Activated CD4-positive, CD25-positive, alpha-beta regulatory T cell treated with anti-CD3 and anti-CD28 coated beads, Interleukin-2, amount 50 U/mL, for 16 hours (primary cell): ENCODE measurements around the gene FIBIN.

Experiments
- DNase-seq: peaks from one replicate; pipeline ENCODE4 v3.0.0-alpha.2; 2020; ENCODE audit warnings: low read depth, low spot score

Gene FIBIN

GRCh38 chr11:27022659-27023251 is 28.8 kb downstream of the FIBIN start:
- no peak for DNase-seq

DNA sequence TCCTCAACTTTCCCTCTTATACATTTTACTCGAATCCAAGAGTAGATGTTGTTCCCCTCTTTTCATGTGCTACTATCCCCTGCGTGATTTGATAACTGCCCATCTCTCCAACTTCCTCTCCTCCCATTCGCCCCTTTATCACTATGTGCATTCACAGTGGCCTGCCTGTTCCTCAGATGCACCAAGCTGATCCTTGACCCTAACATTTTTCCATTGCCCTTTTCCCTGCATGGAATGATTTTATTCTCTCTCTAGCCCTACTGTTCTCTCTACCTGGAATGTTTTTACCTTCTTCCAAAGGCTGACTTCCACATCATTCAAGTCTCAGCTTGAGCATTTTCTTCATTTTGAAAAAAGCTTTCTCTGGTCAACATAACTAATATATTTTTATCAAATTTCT is 31.0 kb downstream of the FIBIN start:
- no peak for DNase-seq

DNA sequence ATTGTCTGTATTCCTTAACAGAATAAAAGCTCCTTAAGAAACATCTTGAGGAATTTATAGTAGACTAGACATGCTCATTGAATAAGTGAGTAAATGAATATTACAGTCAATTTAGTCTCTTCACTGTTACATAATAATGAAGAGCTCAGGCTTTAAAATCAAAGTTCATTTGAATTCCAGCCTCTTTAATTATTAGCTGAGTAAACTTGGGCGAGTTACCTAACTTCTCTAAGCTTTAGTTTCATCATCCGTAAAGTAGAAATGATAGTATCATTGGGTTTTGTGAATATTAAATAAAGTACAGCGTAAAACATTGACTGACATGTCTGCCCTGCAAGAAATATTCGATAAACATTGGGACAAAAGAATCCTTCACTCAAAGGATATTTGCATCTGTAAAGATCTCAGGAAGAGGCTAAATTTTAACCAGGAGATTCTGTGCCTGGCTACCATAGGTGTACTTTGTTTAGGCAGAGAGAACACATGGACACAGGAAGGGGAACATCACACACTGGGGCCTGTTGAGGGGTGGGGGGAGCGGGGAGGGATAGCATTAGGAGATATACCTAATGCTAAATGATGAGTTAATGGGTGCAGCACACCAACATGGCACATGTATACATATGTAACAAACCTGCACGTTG is 31.5 kb downstream of the FIBIN start:
- no peak for DNase-seq

DNA sequence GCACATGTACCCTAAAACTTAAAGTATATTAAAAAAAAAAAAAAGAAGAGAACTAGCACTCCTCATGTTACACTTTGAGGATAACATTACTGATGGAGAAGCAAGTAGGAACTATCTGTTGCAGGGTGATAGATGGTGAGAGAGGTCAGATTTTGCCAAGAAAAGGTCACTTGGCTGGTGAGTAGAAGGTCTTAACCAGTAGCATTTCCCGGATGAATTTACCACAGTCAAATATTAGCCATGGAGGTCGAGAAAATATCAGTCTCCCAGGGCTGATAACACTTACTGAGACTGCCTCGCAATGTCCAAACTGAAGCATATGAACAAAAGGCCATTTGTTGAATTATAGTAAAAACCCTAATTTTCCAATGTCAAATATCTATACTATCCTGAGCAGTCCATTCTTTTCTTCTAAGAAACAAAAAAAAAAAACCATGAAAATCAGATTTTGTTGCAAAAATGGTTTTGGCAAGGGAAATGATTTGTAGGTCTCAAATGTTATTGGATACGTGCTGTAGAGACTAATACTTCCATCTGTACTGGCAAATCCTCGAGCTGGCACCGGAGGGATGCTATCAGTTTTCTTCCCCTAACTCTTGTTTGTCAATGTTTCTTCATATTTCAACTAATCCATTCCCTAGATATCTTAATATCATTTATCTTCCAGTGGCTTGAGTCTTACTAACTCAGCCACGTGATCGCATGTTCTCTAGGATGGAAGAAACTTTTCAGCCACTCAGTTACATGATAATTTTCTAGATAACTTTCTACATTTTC is 32.2 kb downstream of the FIBIN start:
- DNase-seq = no peak

DNA sequence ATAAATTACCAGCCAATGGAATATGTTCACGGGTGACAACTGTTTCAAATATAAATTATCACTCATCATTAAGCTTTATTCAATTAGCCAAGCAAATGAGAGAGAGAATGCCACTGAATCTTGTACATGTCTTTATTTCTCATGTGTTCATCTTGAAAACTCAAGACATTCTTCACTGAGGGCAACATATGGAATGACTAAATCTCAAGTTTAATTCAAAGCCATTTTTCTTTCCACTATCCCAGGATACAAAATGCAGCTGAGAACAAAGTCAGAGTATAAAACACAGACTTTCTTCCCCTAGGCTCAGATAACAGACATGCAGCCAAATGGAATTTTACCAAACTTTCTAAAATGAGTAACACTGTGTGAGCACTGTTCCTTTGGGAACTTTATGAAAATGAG is 34.7 kb downstream of the FIBIN start:
- DNase-seq = no peak

DNA sequence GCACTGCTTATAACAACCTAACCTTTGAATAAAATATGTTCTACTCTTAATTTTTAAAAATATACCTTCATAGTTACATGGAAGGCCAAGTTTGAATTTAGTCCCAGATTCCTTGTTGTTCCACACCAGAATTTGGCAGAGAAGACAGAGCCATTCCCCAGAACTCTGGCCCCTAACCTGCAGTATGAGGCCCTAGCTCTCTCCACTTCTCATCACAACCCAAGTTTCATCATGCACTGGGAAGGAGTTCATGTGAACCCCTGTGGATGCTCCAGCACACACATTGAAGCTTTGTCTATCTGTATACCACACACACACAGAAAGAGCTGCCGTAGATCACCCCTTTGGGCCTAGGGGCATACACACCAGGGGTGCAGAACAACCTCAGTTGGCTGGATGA is 36.1 kb downstream of the FIBIN start:
- DNase-seq = no peak

DNA sequence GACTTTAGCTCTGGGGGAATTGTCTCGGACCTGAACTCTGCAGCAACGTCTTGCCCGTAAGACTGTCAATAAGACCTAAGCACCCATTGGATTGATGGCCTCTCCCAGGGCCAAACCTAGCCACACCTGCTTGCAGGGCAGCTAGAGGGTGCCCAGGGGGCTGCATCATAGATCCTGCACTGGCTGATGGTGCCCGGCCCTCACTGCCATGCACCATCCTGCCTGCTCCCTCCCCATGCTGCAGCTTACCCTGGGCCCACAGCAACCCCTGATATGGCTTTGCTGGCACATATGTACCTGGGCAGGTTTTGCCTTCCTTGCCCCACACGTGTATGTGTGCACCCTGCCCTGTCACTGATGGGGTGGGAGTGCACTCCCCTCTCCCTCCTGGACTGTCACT is 37.8 kb downstream of the FIBIN start:
- DNase-seq = no peak

DNA sequence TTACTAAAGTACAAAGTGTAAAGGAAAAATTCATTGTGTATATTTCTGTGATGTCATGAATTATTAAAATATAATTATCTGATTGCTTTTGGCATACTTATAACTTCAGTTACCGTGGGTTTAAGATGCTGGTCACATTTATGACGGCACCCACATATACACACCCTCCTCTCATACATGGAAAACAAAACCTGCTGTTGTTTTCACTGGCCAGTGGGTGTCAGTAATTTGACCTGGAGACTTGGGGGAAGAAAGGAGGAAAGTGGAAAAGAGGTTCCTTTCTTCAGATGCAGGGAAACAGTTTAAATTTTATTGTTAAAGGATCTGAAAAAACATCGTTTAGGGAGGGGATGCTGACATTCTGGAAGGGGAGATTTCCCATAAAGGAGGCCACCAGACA is 46.0 kb downstream of the FIBIN start:
- no peak for DNase-seq

- DNase-seq = no peak
These were observed 46.6 kb downstream of the FIBIN start, which contains the start of gene BBOX1 for GRCh38 chr11:27040302-27041115. TSS of gene BBOX1 (plus strand) at chr11:27040815. CDS start at chr11:27055431, 14,616 bp downstream.

GRCh38 chr11:27041141-27041899 is 47.4 kb downstream of the FIBIN start:
- DNase-seq = no peak
